GM18502 (cell line): ENCODE data around the gene STXBP4.

Source experiments
- ATAC-seq: cut with Tn5 transposase; IDR thresholded peaks from one replicate; pipeline ENCODE4 v1.9.1; 2021; ENCODE audit warnings: mild to moderate bottlenecking; ENCODE audit not compliant: unreplicated experiment, poor library complexity

STXBP4 gene

GRCh38 chr17:54968262-54968987 is at the start of gene STXBP4, which contains the start of gene COX11:
Gene STXBP4, plus strand, starts transcription at chr17:54968765. Its CDS starts 17,455 bp downstream, at chr17:54986220.
Gene COX11, minus strand, starts transcription at chr17:54968654. Its CDS starts 8 bp downstream, at chr17:54968646.
- ATAC-seq: peak; percentile 96

- ATAC-seq: no peak
Observed at GRCh38 chr17:54919425-54919824, 49.1 kb upstream of the STXBP4 start.

- ATAC-seq: no peak
Observed at GRCh38 chr17:54920819-54921218, 47.7 kb upstream of the STXBP4 start.

GRCh38 chr17:54924405-54924804 is 44.2 kb upstream of the STXBP4 start:
- ATAC-seq: no peak

GRCh38 chr17:54927525-54927924 is 41.0 kb upstream of the STXBP4 start:
- no peak for ATAC-seq

- ATAC-seq: no peak
Observed at GRCh38 chr17:54932711-54933110, 35.9 kb upstream of the STXBP4 start.

- ATAC-seq: no peak
Observed at GRCh38 chr17:54933921-54934320, 34.6 kb upstream of the STXBP4 start.

- no peak for ATAC-seq
Observed at GRCh38 chr17:54935471-54935870, 33.1 kb upstream of the STXBP4 start.

GRCh38 chr17:54937018-54937417 is 31.5 kb upstream of the STXBP4 start:
- ATAC-seq: no peak

- ATAC-seq: no peak
Observed at GRCh38 chr17:54937426-54937825, 31.1 kb upstream of the STXBP4 start.

- no peak for ATAC-seq
Observed at GRCh38 chr17:54941285-54941684, 27.3 kb upstream of the STXBP4 start.

- no peak for ATAC-seq
Observed at GRCh38 chr17:54944796-54945195, 23.8 kb upstream of the STXBP4 start.

GRCh38 chr17:54945231-54945630 is 23.3 kb upstream of the STXBP4 start:
- ATAC-seq: no peak

- ATAC-seq: no peak
Observed at GRCh38 chr17:54945671-54946070, 22.9 kb upstream of the STXBP4 start.

- ATAC-seq: no peak
Observed at GRCh38 chr17:54947396-54947795, 21.2 kb upstream of the STXBP4 start.

- peak; percentile 72 for ATAC-seq
Observed at GRCh38 chr17:54948380-54948779, 20.2 kb upstream of the STXBP4 start.

- ATAC-seq: no peak
Observed at GRCh38 chr17:54950116-54950515, 18.4 kb upstream of the STXBP4 start.

GRCh38 chr17:54951286-54951685 is 17.3 kb upstream of the STXBP4 start:
- ATAC-seq: no peak

GRCh38 chr17:54956791-54957190 is 11.8 kb upstream of the STXBP4 start:
- ATAC-seq: no peak

GRCh38 chr17:54967621-54968261 is 824 bp upstream of the STXBP4 start:
- peak; percentile 33 for ATAC-seq

- ATAC-seq: peak; percentile 31
Observed at GRCh38 chr17:54968988-54969332, 395 bp downstream of the STXBP4 start.
